ENCODE results near the gene TCF12.

The TCF12 gene

DNA sequence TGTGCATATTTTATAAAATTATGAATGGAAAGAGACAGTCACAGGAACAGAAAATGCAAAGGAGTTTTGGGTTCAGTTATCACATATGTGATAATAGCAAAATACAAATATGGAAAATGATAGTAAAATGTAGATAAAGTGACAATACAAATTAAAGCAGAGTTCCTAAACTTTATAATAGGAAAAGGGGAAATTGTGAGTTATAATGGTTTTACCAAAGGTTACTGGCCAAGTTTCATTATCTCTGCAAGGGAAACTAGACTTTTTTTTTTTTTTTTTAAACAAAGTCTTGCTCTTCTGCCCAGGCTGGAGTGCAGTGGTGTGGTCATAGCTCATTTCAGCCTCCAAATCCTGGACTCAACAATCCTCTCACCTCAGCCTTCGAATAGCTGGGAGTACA lies 229.2 kb downstream of the TCF12 start:
- WGBS, 2 donors (ENCODE audit: extremely low coverage in 2 of 2, insufficient read length in 2 of 2, insufficient replicate concordance in 1 of 2) = no CpG with 5 or more reads among the region's 1 CpG
- Histone ChIP-seq H4K91ac (ENCODE audit: low read depth, low read length, poor library complexity) (no peak overlapping the region), H3K18ac (ENCODE audit: low read length) (no peak overlapping the region)

DNA sequence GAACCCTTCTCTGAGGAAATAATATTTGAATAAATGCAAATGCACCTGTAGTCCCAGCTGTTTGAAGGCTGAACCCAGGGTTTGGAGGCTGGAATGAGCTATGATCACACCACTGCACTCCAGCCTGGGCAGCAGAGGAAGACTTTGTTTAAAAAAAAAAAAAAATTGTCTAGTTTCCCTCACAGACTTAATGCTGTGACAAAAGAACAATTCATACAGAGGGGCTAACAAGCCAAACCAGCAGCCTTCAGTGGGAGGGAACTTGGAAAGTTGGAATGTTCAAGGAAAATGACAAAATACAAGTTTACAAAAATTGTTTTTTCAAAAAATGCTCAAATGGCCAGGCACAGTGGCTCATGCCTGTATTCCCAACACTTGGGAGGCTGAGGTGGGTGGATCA lies 229.8 kb downstream of the TCF12 start:
- peaks cover 2% of the 10 kb centered on the region for H3K79me1 ChIP-seq (ENCODE audit: low read depth, low read length)
- H3K27me3 ChIP-seq (ENCODE audit: control insufficient read depth in 3 of 3, insufficient read depth in 3 of 3, low read depth in 1 of 3, low read length in 3 of 3) = no peaks in the 10 kb centered on the region
- H3K4me1 ChIP-seq (ENCODE audit: control insufficient read depth in 2 of 2, insufficient read depth in 1 of 2, low read depth in 1 of 2, low read length in 2 of 2) = peaks cover 2 to 17% of the 10 kb centered on the region in 2 donors
- no peak overlapping the region for H2BK120ac ChIP-seq (ENCODE audit: low read depth, low read length)
- H3K9ac ChIP-seq (ENCODE audit: low read depth, low read length, poor library complexity) = no peak overlapping the region
- no peak for DNase-seq (ENCODE audit: low spot score)
- no peak overlapping the region for H3K4ac ChIP-seq (ENCODE audit: low read length)
- H3K18ac ChIP-seq (ENCODE audit: low read length) = no peak overlapping the region
- no peak overlapping the region for H4K91ac ChIP-seq (ENCODE audit: low read depth, low read length, poor library complexity)
- H3K27ac ChIP-seq (replicated peaks; ENCODE audit: low read length) = no peak overlapping the region
- H2BK5ac ChIP-seq (ENCODE audit: low read length) = no peak overlapping the region
- no peak overlapping the region for H2AK5ac ChIP-seq (ENCODE audit: low read depth, low read length)
- no peak overlapping the region for H3K4me2 ChIP-seq (ENCODE audit: insufficient read depth, low read length, poor library complexity, severe bottlenecking)
- peaks cover 8 to 25% of the 10 kb centered on the region in 2 donors for H3K9me3 ChIP-seq (replicated peaks in 1 of 2; ENCODE audit: control insufficient read depth in 2 of 2, insufficient read depth in 1 of 2, low read depth in 1 of 2, low read length in 2 of 2)
- no peak overlapping the region for H4K8ac ChIP-seq (ENCODE audit: low read depth, low read length)
- no peak overlapping the region for H2BK15ac ChIP-seq (ENCODE audit: low read length)
- no peak overlapping the region for H3K4me3 ChIP-seq (ENCODE audit: low read length in 2 of 2)
- no peak overlapping the region for H3K14ac ChIP-seq (ENCODE audit: low read length)
- peaks cover 6 to 22% of the 10 kb centered on the region in 2 donors for H3K36me3 ChIP-seq (replicated peaks in 1 of 2; ENCODE audit: control insufficient read depth in 2 of 2, insufficient read depth in 2 of 2, low read length in 2 of 2)
- no peak overlapping the region for H2BK12ac ChIP-seq (ENCODE audit: low read length)
- H3K23ac ChIP-seq (ENCODE audit: low read depth, low read length, poor library complexity) = no peak overlapping the region
- H2AFZ ChIP-seq (ENCODE audit: low read length) = no peak overlapping the region

More for the DNA sequence above, 229.2 kb downstream of the TCF12 start:
- H2BK5ac ChIP-seq (ENCODE audit: low read length) = no peak overlapping the region
- no peak overlapping the region for H3K27ac ChIP-seq (replicated peaks; ENCODE audit: low read length)
- peaks cover 3 to 16% of the 10 kb centered on the region in 2 donors for H3K36me3 ChIP-seq (replicated peaks in 1 of 2; ENCODE audit: control insufficient read depth in 2 of 2, insufficient read depth in 2 of 2, low read length in 2 of 2)
- no peak overlapping the region for H2AK5ac ChIP-seq (ENCODE audit: low read depth, low read length)
- H3K4me1 ChIP-seq (ENCODE audit: control insufficient read depth in 2 of 2, insufficient read depth in 1 of 2, low read depth in 1 of 2, low read length in 2 of 2) = peaks cover 2 to 17% of the 10 kb centered on the region in 2 donors
- H3K4ac ChIP-seq (ENCODE audit: low read length) = no peak overlapping the region
- H3K27me3 ChIP-seq (ENCODE audit: control insufficient read depth in 3 of 3, insufficient read depth in 3 of 3, low read depth in 1 of 3, low read length in 3 of 3) = no peaks in the 10 kb centered on the region
- H2AFZ ChIP-seq (ENCODE audit: low read length) = no peak overlapping the region
- H3K14ac ChIP-seq (ENCODE audit: low read length) = no peak overlapping the region
- DNase-seq (ENCODE audit: low spot score) = no peak
- no peak overlapping the region for H2BK12ac ChIP-seq (ENCODE audit: low read length)
- no peak overlapping the region for H2BK15ac ChIP-seq (ENCODE audit: low read length)
- H3K23ac ChIP-seq (ENCODE audit: low read depth, low read length, poor library complexity) = no peak overlapping the region
- no peak overlapping the region for H3K4me2 ChIP-seq (ENCODE audit: insufficient read depth, low read length, poor library complexity, severe bottlenecking)
- peaks cover 6 to 19% of the 10 kb centered on the region in 2 donors for H3K9me3 ChIP-seq (replicated peaks in 1 of 2; ENCODE audit: control insufficient read depth in 2 of 2, insufficient read depth in 1 of 2, low read depth in 1 of 2, low read length in 2 of 2)
- H3K79me1 ChIP-seq (ENCODE audit: low read depth, low read length) = peaks cover 2% of the 10 kb centered on the region
- no peak overlapping the region for H3K9ac ChIP-seq (ENCODE audit: low read depth, low read length, poor library complexity)
- H4K8ac ChIP-seq (ENCODE audit: low read depth, low read length) = no peak overlapping the region
- H3K4me3 ChIP-seq (ENCODE audit: low read length in 2 of 2) = no peak overlapping the region
- no peak overlapping the region for H2BK120ac ChIP-seq (ENCODE audit: low read depth, low read length)

DNA sequence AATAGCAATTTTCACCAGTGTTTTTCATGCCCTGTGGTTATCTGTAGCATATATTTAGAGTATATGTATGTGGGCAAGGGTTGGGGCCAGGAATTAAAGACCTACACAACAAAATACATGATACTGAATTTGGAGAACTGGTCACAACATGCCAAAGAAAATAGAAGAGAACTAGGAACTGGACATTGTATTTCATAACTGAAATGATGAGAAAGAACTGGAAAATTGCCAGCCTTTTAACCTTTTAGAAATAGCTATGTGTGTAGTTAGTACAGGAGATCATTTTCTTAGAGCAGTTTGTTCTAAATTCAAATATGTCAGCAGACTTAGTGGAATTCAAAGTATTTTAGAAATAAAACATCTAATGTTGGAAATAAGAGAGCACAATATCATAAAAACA lies 230.8 kb downstream of the TCF12 start:
- peaks cover 2 to 17% of the 10 kb centered on the region in 2 donors for H3K4me1 ChIP-seq (ENCODE audit: control insufficient read depth in 2 of 2, insufficient read depth in 1 of 2, low read depth in 1 of 2, low read length in 2 of 2)
- no peak overlapping the region for H2AFZ ChIP-seq (ENCODE audit: low read length)
- H2BK15ac ChIP-seq (ENCODE audit: low read length) = no peak overlapping the region
- no peak overlapping the region for H2BK5ac ChIP-seq (ENCODE audit: low read length)
- no peak overlapping the region for H3K4me2 ChIP-seq (ENCODE audit: insufficient read depth, low read length, poor library complexity, severe bottlenecking)
- H3K4me3 ChIP-seq (ENCODE audit: low read length in 2 of 2) = no peak overlapping the region
- no peak overlapping the region for H2BK12ac ChIP-seq (ENCODE audit: low read length)
- no peak for DNase-seq (ENCODE audit: low spot score)
- no peak overlapping the region for H3K9ac ChIP-seq (ENCODE audit: low read depth, low read length, poor library complexity)
- H3K18ac ChIP-seq (ENCODE audit: low read length) = no peak overlapping the region
- no peak overlapping the region for H2AK5ac ChIP-seq (ENCODE audit: low read depth, low read length)
- H3K4ac ChIP-seq (ENCODE audit: low read length) = no peak overlapping the region
- H4K91ac ChIP-seq (ENCODE audit: low read depth, low read length, poor library complexity) = no peak overlapping the region
- H3K27ac ChIP-seq (replicated peaks; ENCODE audit: low read length) = no peak overlapping the region
- H3K36me3 ChIP-seq (replicated peaks in 1 of 2; ENCODE audit: control insufficient read depth in 2 of 2, insufficient read depth in 2 of 2, low read length in 2 of 2) = peaks cover 6 to 27% of the 10 kb centered on the region in 2 donors
- H3K14ac ChIP-seq (ENCODE audit: low read length) = no peak overlapping the region
- no peak overlapping the region for H3K23ac ChIP-seq (ENCODE audit: low read depth, low read length, poor library complexity)
- peaks cover 8 to 33% of the 10 kb centered on the region in 2 donors for H3K9me3 ChIP-seq (replicated peaks in 1 of 2; ENCODE audit: control insufficient read depth in 2 of 2, insufficient read depth in 1 of 2, low read depth in 1 of 2, low read length in 2 of 2)
- no peaks in the 10 kb centered on the region for H3K27me3 ChIP-seq (ENCODE audit: control insufficient read depth in 3 of 3, insufficient read depth in 3 of 3, low read depth in 1 of 3, low read length in 3 of 3)
- no peak overlapping the region for H4K8ac ChIP-seq (ENCODE audit: low read depth, low read length)
- H2BK120ac ChIP-seq (ENCODE audit: low read depth, low read length) = no peak overlapping the region
- peaks cover 2% of the 10 kb centered on the region for H3K79me1 ChIP-seq (ENCODE audit: low read depth, low read length)

DNA sequence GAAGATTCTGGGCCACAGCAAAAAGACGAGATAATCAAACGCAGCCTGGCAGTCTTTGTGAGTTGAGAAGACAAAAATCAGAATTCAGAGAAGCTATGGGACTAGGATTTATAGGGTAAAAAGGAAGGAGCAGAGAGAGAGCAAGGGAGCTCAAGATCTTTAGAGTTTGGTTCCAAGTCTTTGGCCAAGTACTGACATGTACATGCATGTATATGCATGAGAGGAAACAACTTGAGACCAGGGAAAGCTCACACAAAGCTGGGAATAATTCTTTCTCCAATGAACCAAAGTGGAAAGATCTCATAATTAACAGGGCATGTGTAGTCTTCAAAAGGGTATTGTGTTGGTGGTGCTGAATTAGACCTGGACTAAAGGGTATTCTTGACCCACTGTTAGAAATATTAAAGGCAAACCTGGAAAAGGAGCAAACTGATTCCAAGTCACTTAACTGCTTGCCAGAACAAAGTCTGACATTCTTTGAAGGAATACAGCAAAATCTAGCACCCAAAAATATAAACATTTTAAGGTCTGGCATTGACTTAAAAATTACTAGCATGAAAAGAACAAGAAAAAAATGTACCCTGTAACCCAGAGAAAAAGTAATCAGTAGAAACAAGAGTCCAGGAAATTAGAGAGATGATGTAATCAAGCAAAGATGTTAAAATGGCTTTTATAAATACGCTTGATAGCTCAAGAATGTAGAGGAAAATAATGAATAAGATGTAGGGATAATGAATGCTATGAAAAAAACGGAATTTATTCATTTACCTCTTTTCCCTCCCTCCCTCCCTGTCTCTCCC lies 231.8 kb downstream of the TCF12 start:
- H3K4me3 ChIP-seq (ENCODE audit: low read length in 2 of 2) = no peak overlapping the region

More for the DNA sequence above, 231.8 kb downstream of the TCF12 start:
- no peak overlapping the region for H3K9ac ChIP-seq (ENCODE audit: low read depth, low read length, poor library complexity)
- H3K27ac ChIP-seq (replicated peaks; ENCODE audit: low read length) = no peak overlapping the region
- H3K23ac ChIP-seq (ENCODE audit: low read depth, low read length, poor library complexity) = no peak overlapping the region
- H3K27me3 ChIP-seq (ENCODE audit: control insufficient read depth in 3 of 3, insufficient read depth in 3 of 3, low read depth in 1 of 3, low read length in 3 of 3) = no peaks in the 10 kb centered on the region
- H3K18ac ChIP-seq (ENCODE audit: low read length) = no peak overlapping the region
- H3K4me1 ChIP-seq (ENCODE audit: control insufficient read depth in 2 of 2, insufficient read depth in 1 of 2, low read depth in 1 of 2, low read length in 2 of 2) = peaks cover 2 to 17% of the 10 kb centered on the region in 2 donors
- H2BK12ac ChIP-seq (ENCODE audit: low read length) = no peak overlapping the region
- H3K9me3 ChIP-seq (replicated peaks in 1 of 2; ENCODE audit: control insufficient read depth in 2 of 2, insufficient read depth in 1 of 2, low read depth in 1 of 2, low read length in 2 of 2) = peaks cover 8 to 33% of the 10 kb centered on the region in 2 donors
- DNase-seq (ENCODE audit: low spot score) = no peak
- no peak overlapping the region for H4K8ac ChIP-seq (ENCODE audit: low read depth, low read length)
- no peak overlapping the region for H2BK120ac ChIP-seq (ENCODE audit: low read depth, low read length)
- H2AFZ ChIP-seq (ENCODE audit: low read length) = no peak overlapping the region
- no CpG with 5 or more reads among the region's 4 CpGs for WGBS, 2 donors (ENCODE audit: extremely low coverage in 2 of 2, insufficient read length in 2 of 2, insufficient replicate concordance in 1 of 2)
- no peak overlapping the region for H2AK5ac ChIP-seq (ENCODE audit: low read depth, low read length)
- H3K4me2 ChIP-seq (ENCODE audit: insufficient read depth, low read length, poor library complexity, severe bottlenecking) = no peak overlapping the region
- no peak overlapping the region for H3K14ac ChIP-seq (ENCODE audit: low read length)
- H2BK15ac ChIP-seq (ENCODE audit: low read length) = no peak overlapping the region
- peaks cover 6 to 27% of the 10 kb centered on the region in 2 donors for H3K36me3 ChIP-seq (replicated peaks in 1 of 2; ENCODE audit: control insufficient read depth in 2 of 2, insufficient read depth in 2 of 2, low read length in 2 of 2)
- no peak overlapping the region for H4K91ac ChIP-seq (ENCODE audit: low read depth, low read length, poor library complexity)
- H3K4ac ChIP-seq (ENCODE audit: low read length) = no peak overlapping the region
- H2BK5ac ChIP-seq (ENCODE audit: low read length) = no peak overlapping the region
- no peaks in the 10 kb centered on the region for H3K79me1 ChIP-seq (ENCODE audit: low read depth, low read length)

Data from neuronal stem cell (in vitro differentiated cells).